OCI-LY1 (cell line): ENCODE data around the gene MBD5.

Source experiments
- CTCF ChIP-seq: fragments of 200-600 bp; sonication (generic), shearing (Covaris generic); IDR thresholded peaks from 2 replicates; pipeline ENCODE4 v1.5.1; 2017; ENCODE audit warnings: mild to moderate bottlenecking, antibody characterized with exemption, low read length, moderate library complexity, mixed read lengths
- EZH2 ChIP-seq: fragments of 200-600 bp; sonication (generic), shearing (Covaris generic); IDR thresholded peaks from 2 replicates; pipeline ENCODE4 v1.8.0; 2017; ENCODE audit warnings: borderline replicate concordance, mixed run types, mild to moderate bottlenecking, antibody characterized with exemption, low read length, moderate library complexity, mixed read lengths

GRCh38 chr2:148509288-148509902, 488.5 kb downstream of the MBD5 start:
- TF ChIP-seq CTCF (peak; percentile 96), EZH2 (no peak)
